Right lobe of liver (tissue), 4 donors: ENCODE data around the gene BRSK1.

ENCODE experiments used
- POLR2A ChIP-seq: fragments of 450-650 bp; IDR thresholded peaks from one replicate; pipeline ENCODE4 v1.6.1; 2017; ENCODE audit warnings: antibody characterized with exemption, mild to moderate bottlenecking
- TF ChIP-seq, protein P1 (sequence below), 4 donors: fragments of 200-600 bp in 3 of 4; fragments of 450-650 bp in 1 of 4; IDR thresholded peaks; one replicate each; pipeline versions ENCODE4 v1.5.1 to v1.8.0; 2016 to 2022; ENCODE audit warnings: antibody characterized with exemption in 4 of 4, mild to moderate bottlenecking in 2 of 4
- donor health status: DM: no; HTN: no; CAD: no.
- donor health status: DM: no; HTN: no; CAD: no.
- donor health status: DM: no; HTN: yes; CAD: no.

DNA sequence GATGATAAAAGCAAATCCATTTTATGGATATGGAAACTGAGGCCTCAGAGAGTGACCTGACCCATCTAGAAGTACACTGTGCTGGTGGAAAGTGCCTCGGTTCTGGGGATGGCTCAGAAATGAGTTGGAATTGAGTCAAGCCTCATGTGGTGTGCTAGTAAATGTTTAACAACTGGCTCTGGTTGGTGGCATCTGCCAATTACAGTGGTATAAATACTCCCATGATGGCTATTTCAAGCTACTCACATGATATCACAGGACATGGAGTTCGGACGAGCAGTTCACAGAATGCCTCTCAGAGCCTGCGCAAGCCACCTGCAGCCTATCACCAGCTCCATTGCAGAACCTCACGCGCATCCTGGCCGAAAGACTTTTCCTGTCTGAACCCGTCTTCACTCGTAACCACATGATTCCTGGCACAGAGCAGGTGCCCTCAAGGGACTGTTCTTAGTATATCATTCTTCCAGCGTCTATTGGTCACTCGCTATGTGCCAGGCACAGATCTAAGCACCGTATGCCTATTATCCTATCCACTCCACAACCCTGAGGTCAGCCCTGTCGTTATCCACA lies 32.2 kb downstream of the BRSK1 start:
- TF ChIP-seq, protein P1, sequence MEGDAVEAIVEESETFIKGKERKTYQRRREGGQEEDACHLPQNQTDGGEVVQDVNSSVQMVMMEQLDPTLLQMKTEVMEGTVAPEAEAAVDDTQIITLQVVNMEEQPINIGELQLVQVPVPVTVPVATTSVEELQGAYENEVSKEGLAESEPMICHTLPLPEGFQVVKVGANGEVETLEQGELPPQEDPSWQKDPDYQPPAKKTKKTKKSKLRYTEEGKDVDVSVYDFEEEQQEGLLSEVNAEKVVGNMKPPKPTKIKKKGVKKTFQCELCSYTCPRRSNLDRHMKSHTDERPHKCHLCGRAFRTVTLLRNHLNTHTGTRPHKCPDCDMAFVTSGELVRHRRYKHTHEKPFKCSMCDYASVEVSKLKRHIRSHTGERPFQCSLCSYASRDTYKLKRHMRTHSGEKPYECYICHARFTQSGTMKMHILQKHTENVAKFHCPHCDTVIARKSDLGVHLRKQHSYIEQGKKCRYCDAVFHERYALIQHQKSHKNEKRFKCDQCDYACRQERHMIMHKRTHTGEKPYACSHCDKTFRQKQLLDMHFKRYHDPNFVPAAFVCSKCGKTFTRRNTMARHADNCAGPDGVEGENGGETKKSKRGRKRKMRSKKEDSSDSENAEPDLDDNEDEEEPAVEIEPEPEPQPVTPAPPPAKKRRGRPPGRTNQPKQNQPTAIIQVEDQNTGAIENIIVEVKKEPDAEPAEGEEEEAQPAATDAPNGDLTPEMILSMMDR (IDR thresholded peaks at IDR 0.05) = no peak
- no peak for TF ChIP-seq POLR2A
